Activated T-cell treated with anti-CD3 and anti-CD28 coated beads, Interleukin-2, amount 50 U/mL, for 48 hours (primary cell): Measurements from ENCODE around the gene WNK3.

Source experiments
- DNase-seq, 2 experiments: peaks; one replicate each; pipeline ENCODE4 v3.0.0-alpha.2; 2020

The WNK3 gene

GRCh38 chrX:54157561-54157960, 200.3 kb downstream of the WNK3 start:
- DNase-seq, result no peak
